ENCODE data around the gene GUCY1A1.

Gene GUCY1A1

DNA sequence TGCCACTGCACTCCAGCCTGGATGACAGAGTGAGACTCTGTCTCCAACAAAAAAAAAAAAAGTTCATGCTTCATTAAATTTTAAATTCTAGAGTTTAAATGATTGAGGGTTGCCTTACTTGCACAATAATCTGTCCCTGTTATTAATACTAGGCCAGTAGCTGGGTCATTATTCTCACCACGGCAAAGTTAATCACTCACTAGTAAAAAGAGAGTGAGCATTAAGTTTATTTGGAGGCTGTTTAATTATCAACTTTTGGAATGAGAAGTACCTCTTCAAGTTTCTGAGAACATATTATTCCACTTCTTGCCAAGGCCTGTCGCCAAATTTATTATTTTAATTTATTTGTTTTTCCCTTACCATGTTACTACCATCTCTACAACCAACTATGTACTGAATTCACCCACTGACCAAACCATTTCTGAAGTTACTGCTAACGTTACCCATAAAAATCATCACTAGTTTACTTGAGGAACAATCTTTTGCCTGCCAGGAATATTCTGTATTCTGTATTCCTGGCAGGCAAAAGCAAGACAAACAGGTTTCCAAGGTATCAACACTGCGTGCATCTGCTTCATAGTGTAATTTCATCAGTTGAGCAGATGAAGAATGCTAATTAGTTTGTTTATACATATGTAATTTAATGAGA, 26.5 kb downstream of the GUCY1A1 start:
- no peak for DNase-seq

DNA sequence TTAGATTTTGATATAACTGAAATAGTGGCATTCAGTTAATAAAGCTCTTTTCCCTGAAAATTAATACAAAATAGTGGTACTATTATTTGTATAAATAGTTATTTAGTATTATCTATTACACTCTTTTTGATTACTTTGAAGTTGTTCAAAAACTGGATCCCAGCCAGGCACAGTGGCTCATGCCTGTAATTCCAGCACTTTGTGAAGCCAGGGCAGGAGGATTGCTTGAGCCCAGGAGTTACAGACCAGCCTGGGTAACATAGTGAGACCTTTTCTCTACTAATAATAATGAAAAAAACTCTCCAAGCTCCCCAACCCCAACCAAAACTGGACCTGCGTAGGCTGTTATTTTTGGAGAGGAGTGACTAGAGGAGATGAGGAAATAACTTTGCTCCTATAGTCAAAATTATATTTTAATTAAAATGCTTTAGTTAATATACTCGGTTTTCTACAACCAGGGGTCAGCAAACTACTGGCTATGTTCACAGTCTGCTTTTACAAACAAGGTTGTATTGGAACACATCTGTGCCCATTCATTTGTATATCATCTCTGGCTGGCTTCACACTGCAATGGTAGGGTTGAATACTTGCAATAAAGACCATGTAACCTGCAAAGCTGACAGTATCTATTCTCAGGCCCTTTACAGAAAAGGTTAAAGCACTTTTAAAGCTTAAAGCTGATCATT, 27.6 kb downstream of the GUCY1A1 start:
- DNase-seq = no peak

DNA sequence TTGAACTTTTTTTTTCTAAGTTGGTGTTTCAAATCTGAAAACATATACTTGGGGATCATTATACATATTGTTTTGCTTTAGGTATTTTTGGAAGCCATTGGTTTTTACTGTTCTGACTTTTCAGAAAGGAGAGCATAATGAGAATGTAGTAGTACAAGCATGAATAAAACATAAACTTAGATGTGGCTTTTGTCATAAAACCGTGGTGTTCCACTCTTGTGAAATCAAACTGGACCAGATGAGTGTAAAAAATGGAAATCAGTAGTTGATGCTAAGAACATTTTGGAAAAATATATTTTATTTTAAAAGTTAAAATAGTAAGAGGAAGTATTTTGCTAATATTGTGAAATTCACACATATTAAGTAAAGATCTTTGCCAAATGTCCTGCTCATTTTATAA, 29.6 kb downstream of the GUCY1A1 start:
- no peak for DNase-seq

DNA sequence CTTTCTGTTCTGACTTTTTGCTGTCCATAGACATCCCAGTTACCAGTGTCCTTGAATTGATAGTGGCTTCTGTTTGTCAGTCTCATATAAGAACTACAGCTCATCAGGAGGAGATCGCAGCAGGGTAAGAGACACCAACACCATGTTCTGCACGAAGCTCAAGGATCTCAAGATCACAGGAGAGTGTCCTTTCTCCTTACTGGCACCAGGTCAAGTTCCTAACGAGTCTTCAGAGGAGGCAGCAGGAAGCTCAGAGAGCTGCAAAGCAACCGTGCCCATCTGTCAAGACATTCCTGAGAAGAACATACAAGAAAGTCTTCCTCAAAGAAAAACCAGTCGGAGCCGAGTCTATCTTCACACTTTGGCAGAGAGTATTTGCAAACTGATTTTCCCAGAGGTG, 30.1 kb downstream of the GUCY1A1 start:
- DNase-seq = no peak

DNA sequence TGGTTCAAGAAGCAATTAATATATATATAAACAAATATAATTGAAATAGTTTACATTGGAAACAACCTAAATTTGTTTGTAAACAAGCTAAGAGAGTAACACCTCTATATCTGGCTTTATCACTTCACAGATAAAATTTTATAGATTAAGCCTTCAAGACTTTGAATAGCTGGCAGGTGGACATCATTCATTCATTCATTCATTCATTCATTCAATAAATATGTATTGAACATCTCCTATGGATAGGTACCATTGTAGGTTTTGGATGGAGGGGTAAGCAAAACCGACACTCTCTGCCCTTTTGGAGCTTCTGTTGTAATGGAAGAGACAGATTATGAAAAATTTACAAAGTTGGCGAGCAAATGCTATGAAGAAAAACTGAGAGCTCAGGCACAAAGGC, 35.2 kb downstream of the GUCY1A1 start:
- DNase-seq = no peak

DNA sequence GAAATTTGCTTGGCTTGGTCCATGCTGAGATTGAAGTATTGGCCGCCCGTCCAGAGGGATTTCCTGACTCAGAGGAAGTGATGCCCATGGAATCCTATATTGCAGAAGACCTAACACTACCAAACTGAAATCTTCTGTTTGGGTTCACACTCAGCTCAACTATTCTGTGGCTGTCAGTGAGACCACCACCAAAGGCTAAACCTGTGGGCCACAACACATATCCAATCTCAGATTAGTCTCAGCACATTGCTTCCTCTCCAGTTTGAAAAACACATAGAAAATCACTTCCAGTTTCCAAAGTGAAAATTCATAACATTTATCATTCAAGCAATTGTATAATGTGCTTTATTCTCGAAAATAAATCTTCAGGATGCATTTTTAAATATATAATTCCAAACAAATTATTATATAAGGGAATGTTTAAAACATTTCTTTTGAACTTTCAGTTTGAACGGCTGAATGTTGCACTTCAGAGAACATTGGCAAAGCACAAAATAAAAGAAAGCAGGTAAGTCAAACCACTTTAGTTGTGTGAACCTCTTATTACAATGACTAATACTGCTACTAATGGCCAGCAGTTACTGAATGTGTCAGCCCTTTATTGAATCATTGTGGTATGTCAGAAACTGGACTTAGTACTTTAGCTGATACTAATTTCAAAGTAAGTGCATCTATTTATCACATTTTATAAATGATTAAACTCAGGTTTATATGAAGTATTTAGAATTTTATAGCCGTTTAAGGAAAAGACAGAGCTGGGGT, 37.0 kb downstream of the GUCY1A1 start:
- no peak for DNase-seq

DNA sequence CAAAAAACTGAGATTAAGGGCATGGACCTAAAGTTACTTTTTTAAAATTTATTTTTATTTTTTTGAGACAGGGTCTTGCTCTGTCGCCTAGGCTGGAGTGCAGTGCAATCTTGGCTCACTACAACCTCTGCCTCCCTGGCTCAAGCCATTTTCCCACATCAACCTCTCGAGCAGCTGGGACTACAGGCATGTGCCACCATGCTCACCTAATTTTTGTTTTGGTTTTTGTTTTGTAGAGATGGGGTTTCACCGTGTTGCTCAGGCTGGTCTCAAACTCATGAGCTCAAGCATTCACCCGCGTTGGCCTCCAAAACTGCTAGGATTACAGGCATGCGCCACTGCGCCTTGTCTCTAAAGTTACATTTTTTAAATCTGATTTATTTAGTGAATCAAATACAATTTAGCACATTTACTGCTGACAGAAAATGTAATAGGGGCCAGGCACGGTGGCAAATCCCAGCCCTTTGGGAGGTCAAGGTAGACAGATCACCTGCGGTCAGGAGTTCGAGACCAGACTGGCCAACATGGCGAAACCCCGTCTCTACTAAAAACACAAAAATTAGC, 38.3 kb downstream of the GUCY1A1 start:
- DNase-seq = no peak

DNA sequence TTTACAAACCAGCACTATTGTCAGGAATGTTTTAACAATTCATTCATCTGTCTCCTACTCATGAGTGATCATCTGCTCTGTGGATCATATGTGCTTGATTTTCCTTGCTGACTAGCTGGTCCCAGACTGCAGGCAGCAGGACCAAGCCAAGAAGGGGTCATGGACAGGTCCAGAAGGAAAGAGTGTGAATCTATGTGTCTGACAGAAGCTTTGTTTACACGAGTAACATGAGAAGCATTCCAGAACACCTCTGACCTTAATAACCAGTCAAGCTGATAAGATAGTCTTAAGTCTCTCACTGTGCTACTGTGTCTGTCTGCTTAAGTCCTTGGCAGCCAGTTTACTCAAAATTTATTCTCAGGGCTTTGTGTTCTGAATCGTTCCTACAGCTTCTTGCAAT, 39.0 kb downstream of the GUCY1A1 start:
- DNase-seq = no peak

DNA sequence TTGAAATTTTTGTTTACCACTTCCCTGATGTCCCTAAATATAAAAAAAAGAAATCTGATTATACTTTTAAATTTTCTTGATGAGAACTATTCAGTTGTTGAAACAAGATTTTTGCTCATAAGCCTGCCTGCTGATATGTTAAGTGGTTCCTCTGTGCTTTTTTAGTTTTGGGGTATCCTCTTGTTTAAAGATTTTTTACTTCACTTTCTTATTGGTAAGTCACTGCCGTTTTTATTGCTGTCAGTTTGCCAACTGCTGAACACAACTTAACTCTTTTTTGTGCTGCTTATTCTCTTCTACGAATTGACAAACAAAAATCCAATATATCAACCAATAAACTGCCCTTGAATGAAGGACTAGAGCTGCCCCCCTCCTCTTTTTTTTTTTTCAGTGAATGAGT, 39.5 kb downstream of the GUCY1A1 start:
- DNase-seq = no peak

DNA sequence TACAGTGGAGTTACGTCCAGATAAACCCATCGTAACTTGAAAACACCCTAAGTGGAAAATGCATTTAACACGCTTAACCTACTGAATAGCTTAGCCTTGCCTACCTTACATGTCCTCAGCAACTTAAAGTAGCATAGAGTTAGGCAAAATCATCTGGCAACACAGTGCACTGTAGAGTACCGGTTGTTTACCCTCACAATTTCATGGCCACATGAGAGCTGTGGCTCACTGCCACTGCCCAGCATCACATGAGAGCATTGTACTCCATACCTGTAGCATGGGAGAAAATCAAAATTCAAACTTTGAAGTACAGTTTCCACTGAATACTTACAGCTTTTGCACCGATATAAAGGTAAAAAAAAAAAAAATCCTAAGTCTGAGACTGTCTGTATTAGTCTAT, 40.6 kb downstream of the GUCY1A1 start:
- DNase-seq = no peak

DNA sequence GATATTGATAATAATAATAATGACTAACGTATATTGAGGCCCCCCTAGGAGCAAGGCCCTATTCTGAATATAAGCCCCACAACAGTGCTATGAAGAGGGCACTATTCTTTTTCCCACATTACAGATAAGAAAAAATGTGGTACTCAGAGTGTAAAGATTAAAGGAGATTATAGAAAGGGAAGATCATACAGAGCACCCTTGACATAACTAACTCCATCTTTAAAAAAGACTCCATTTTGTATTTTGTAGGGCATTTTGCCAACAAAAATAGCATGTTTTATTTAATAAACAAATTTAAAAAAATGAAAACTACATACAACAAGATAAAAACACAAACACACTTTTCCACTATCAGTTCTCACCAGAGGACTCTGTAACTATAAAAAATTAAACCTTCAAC, 42.1 kb downstream of the GUCY1A1 start:
- DNase-seq = no peak

DNA sequence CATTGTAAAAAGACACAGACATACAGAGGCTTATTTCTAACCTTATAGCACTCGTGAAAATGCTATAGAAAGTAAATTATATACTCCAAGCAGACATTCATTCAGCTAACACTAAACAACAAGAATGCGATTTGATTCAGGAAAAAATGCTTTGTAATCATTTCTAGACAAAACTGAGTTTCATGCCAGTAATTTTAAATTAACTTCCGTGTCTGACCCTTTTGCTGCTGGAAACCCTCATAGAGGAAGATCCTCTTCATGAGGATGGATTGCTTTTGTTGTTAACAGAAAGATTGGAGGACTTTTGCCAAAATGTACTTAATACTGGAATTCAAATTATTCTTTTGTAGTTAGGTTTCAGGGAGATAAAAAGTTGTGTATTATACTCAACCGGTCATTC, 43.3 kb downstream of the GUCY1A1 start:
- DNase-seq = no peak

DNA sequence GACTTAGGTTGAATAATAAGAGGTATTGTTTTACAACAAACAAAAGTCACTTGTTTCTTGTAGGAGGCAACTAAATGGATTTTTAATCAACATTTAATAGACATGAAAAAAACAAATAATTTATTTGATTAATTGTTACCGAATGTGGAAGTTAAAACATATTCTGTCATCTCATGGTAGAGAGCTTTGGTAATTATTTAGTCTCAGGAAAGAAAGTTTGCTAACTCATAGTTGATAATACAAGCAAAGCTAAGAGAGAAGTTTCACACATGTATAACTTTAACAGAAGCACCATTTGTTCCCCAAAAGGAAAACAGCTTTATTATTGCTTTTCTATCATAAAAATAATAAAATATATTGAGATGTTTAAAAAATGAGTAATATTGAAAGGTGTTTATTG, 44.9 kb downstream of the GUCY1A1 start:
- DNase-seq = no peak

DNA sequence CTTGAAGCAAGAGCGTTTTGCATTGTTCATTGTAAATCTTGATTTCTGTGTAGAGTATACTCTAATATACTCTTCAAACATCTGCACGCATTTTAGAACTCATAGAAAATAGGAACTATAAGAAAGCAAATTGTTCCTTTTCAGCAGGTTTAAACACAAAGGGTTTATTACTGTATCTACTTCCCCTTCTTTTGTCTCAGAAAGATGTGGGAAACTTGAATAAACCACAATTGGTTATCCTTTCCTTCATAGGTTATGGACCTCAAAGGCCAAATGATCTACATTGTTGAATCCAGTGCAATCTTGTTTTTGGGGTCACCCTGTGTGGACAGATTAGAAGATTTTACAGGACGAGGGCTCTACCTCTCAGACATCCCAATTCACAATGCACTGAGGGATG, 46.2 kb downstream of the GUCY1A1 start:
- no peak for DNase-seq

DNA sequence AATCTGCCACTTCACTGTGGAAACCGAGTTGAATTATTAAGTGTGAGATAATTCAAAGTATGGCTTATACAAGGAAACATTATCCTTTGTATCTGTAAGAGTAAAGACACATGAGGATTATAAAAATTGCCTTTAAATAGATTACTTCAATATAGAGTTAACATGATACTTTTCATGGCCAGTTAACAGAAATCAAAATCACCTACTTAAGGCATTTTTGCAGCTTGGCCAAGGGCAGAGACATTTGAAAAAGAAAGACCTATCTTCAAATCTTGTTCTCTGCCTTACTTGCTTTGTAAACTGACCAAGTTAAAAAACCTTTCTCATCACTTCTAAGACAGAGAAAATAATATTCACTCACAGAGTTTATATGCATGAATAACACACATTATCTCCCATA, 47.3 kb downstream of the GUCY1A1 start:
- DNase-seq = no peak

DNA sequence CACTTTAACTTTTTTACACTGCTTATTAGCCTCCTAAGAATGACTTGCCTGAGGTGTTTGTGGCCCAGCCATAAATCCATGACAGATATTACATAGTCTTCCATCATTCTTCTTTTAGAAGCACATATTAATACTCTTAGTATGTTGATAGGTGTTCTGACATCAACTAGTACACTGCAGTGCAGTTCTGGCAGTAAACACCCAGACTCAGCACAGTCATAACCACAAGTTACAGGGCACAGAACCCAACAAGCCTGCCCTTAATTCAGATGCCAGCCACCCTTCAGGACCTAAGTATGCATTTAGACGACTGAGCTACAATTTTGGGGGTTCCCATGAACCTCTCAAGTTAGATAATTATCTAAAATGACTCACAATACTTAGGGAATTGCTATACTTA, 55.7 kb downstream of the GUCY1A1 start:
- no peak for DNase-seq

DNA sequence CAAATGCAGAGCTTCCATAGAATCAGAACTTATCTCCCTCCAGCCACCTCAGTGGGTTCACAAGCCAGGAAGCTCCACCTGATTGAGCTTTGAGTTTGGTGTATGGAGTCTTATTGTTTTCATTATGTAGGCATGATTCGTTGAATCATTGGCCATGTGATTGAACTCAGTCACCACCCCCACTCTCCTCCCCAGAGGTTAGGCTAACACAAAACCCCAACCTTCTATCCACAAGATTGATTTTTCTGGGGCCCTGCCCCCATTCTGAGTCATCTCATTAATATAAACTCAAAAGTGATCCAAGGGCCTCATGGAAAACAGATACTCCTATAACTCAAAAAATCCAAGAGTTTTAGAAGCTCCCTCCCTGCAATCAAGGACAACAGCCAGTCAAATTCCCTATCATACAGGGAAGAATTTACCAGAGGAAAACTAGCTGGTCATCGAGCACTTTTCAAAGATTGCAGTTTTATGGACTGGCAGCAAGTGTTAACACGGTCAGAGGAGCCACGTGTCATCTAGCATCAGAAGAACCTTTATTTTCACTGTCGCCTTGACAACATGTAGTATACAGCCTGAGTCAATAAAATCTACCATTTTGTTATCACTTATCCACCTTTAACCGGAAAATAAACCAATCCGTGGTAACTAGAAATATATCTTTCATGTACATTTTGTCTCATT, 56.3 kb downstream of the GUCY1A1 start:
- DNase-seq = no peak

DNA sequence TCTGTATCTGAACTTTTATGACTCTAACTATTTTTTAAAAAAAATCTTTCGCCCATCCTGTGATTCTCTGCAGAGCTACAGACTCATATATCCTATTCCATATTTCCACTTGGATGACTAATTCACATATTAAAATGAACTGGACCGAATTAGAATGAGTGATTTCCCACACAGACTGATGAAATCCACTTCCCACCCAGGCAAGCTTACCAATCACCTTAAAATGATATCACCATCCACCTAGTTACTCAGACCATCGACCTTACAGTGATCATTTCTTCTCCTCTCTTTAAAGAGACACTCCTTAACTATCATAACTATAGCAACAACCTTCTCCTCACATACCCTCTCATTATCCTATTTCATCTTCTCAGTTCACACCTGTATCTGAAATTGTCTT, 58.1 kb downstream of the GUCY1A1 start:
- no peak for DNase-seq

DNA sequence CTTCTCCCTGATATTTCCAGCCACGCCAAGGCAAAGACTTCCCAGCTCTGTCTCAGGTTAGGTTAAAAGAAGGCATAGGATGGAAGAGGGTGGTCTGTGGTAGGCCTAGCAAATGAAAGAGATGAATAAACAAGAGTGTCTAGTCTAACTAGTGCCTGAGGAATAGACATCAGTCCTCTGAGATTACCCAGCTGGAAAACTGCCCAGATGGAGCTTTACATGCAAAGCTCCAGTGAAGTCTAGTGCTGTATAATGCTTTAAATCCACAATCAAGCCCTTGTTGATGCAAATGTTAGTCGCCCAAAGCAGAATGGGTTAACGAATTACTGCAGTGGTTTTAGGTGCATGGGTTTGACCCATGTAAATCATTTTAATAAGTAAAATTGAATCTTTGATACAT, 67.4 kb downstream of the GUCY1A1 start:
- no peak for DNase-seq

DNA sequence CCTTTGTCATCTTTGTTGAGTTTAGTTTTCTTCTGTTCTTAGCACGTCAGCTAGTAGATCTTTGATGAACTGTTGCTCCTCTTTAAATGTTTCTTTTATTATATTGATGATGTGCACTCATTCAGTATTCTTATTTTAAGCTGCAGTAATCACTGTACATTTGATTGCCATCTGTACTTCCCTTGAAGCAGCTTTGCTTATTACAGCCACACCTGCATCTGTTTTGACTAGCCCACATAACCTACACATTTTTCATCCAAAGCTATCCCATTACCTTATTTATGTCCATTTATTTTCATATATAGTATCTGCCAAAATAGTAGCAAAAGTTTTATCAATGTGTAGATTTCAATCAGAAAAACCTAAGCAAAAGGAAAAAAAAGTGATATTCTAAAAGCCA, 68.3 kb downstream of the GUCY1A1 start:
- no peak for DNase-seq

DNA sequence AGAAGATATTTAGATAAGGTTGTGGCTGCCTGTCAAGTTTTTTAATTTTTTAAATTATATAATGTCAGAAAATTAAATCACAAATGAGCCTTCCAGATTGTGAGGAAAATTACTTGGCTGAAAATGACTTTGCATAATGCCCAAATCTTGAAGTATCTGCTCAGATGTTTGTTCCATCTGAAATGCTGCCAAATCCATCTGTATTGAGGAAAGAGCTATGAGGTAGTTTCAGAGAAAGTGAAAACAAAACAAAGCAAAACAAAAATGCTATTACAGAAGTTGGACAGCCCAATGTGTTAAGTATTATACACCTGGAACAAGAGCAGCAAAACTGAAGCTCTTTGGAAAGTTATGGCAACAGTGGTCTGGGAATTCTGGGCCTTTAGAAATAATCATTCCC, 68.8 kb downstream of the GUCY1A1 start:
- no peak for DNase-seq

DNA sequence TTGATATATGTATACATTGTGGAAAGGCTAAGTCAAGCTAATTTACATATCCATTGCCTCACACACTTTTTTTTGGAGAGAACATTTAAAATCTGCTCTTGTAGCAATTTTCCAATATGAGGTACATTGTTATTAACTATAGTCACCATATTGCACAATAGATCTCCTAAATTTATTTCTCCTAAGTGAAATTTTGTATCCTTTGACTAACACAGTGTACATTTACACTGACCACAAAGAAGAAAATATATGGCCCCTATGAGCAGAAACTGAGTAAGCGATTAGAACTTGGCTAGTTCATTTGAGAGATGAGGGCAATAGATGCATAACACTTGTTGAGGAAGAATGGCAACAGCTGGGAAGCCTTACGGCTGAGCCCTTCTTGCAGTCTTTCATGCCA, 71.9 kb downstream of the GUCY1A1 start:
- no peak for DNase-seq

DNA sequence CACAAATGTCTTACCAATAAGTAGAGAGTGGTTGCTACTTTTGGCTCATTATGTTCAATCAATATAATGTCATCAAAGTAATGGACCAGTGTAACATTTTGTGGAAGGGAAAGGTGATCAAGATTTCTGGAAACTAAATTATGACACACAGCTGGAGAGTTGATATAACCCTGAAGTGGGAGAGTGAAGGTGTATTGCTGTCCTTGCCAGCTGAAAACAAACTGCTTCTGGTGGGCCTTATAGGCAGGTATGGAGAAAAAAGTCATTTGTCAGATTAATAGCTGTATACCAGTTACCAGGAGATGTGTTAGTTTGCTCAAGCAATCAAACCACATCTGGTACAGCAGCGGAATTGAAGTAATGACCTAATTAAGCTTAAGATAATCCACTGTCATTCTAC, 74.9 kb downstream of the GUCY1A1 start:
- DNase-seq = no peak
